Activated CD4-positive, CD25-positive, alpha-beta regulatory T cell treated with anti-CD3 and anti-CD28 coated beads, Interleukin-2, amount 50 U/mL, for 16 hours (primary cell): ENCODE data around the gene PLXNA3.

Experiments used
- DNase-seq: peaks from one replicate; pipeline ENCODE4 v3.0.0-alpha.2; 2020; ENCODE audit warnings: low read depth, low spot score

The PLXNA3 gene

GRCh38 chrX:154458116-154458953, at the start of gene PLXNA3:
PLXNA3 (plus strand) TSS chrX:154458281; CDS start chrX:154460184, 1,903 bp downstream.
- peak; percentile 39 for DNase-seq

GRCh38 chrX:154408659-154409221, 49.3 kb upstream of the PLXNA3 start:
- DNase-seq: no peak

- no peak for DNase-seq
Observed at GRCh38 chrX:154409222-154409871, 48.7 kb upstream of the PLXNA3 start, which contains the start of gene DNASE1L1. DNASE1L1 (minus strand) TSS chrX:154409254; CDS start chrX:154405568, 3,686 bp downstream.

- no peak for DNase-seq
Observed at GRCh38 chrX:154411981-154412340, 46.1 kb upstream of the PLXNA3 start.

GRCh38 chrX:154412468-154412867, 45.6 kb upstream of the PLXNA3 start:
- no peak for DNase-seq

- DNase-seq: no peak
Observed at GRCh38 chrX:154413142-154413541, 44.9 kb upstream of the PLXNA3 start.

GRCh38 chrX:154417157-154417556, 40.9 kb upstream of the PLXNA3 start:
- DNase-seq: no peak

GRCh38 chrX:154419189-154419588, 38.9 kb upstream of the PLXNA3 start:
- DNase-seq: no peak

- no peak for DNase-seq
Observed at GRCh38 chrX:154419688-154420401, 38.2 kb upstream of the PLXNA3 start.

GRCh38 chrX:154420402-154420756, 37.7 kb upstream of the PLXNA3 start:
- DNase-seq: no peak

GRCh38 chrX:154426916-154427770, 30.9 kb upstream of the PLXNA3 start:
- no peak for DNase-seq

- DNase-seq: peak; percentile 70
Observed at GRCh38 chrX:154428176-154429171, 29.6 kb upstream of the PLXNA3 start, which contains the start of gene ATP6AP1. ATP6AP1 (plus strand) TSS chrX:154428677; CDS start chrX:154428693, 16 bp downstream.

GRCh38 chrX:154429711-154430110, 28.4 kb upstream of the PLXNA3 start:
- DNase-seq: no peak

- no peak for DNase-seq
Observed at GRCh38 chrX:154430479-154430878, 27.6 kb upstream of the PLXNA3 start.

- no peak for DNase-seq
Observed at GRCh38 chrX:154430916-154431315, 27.2 kb upstream of the PLXNA3 start.

- DNase-seq: no peak
Observed at GRCh38 chrX:154431341-154431740, 26.7 kb upstream of the PLXNA3 start.

- no peak for DNase-seq
Observed at GRCh38 chrX:154432210-154432609, 25.9 kb upstream of the PLXNA3 start.

- no peak for DNase-seq
Observed at GRCh38 chrX:154433605-154434004, 24.5 kb upstream of the PLXNA3 start.

GRCh38 chrX:154434394-154435168, 23.5 kb upstream of the PLXNA3 start:
- DNase-seq: no peak
